GM18907 (cell line): ENCODE data around the gene CBLIF.
"Not testable (repeated sequence)": the region's sequence is repeated elsewhere in the genome, so short reads cannot be mapped to it uniquely, and the experiment has no call there.

ENCODE experiments used
- ATAC-seq: cut with Tn5 transposase; IDR thresholded peaks from one replicate; pipeline ENCODE4 v1.9.1; 2021; ENCODE audit warnings: mild to moderate bottlenecking, moderate library complexity; ENCODE audit not compliant: unreplicated experiment

Gene CBLIF

DNA sequence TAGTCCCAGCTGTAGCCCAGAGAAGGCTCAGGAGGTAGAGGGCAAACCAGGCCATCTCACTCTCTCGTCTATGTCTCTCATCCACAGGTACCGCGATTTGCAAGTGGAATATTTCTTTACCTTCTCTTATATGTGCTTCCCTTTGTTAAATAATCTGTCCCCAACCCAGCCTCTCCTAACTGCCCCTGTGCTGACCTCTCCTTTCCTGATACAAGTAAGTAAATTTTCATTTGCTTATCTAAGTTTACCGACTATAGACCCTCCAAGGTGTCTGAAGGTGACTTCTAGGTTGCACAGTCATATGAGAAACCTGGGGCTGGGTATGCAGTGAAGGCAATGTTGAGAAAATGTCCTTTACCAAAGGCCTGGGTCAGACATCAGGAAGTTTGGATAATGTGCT is at the start of gene CBLIF:
CBLIF (minus strand) TSS at position 101 of the 400 bp plus-strand sequence; CDS start at position 55, 46 bp downstream.
- ATAC-seq: no peak

GRCh38 chr11:59894616-59895015 is 49.3 kb upstream of the CBLIF start:
- no peak for ATAC-seq

DNA sequence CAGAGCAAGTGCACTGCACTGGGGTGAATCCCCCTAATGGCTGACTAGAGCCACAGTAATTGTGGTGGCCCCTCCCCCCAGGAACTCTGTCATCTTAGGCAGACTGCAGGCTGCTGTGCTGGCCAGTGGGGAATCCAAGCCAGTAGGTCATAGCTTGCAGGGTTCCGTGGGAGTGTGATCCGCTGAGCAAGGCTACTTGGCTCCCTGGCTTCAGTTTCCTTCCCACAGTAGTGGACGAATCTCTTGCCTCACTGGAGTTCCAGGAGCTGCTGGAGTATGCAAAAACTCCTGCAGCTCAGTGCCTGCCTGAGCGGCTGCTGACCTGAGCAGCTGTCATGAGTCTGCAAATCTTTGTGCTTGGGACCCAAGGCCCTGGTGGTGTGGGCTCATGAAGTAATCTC is 46.5 kb upstream of the CBLIF start:
- ATAC-seq: no peak

GRCh38 chr11:59887156-59887555 is 41.9 kb upstream of the CBLIF start:
- ATAC-seq: not testable (repeated sequence)

DNA sequence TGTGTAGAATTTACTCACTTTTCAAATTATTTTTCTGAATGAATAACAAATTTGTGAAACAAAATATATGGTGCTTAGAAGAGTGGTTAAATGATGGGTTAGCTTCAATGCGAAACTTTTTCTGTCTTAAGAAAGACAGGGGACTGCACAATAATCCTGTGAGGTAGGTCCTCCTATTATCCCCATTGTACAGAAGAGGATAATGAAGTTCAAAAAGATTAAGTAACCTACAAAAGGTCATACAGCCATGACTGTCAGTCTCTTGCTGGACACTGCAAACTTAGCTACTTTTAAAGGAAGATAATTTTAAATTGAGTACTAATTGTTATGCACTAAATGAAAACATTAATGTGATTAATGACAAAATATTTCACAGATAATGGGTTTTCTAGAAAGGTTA is 38.3 kb upstream of the CBLIF start:
- no peak for ATAC-seq

- ATAC-seq: no peak
These were observed 34.3 kb upstream of the CBLIF start for GRCh38 chr11:59879567-59879966.

- no peak for ATAC-seq
These were observed 33.3 kb upstream of the CBLIF start, which contains the start of gene OOSP3 for GRCh38 chr11:59878575-59878974. Gene OOSP3, plus strand, starts transcription at chr11:59878782. Its CDS starts 27 bp downstream, at chr11:59878809.

DNA sequence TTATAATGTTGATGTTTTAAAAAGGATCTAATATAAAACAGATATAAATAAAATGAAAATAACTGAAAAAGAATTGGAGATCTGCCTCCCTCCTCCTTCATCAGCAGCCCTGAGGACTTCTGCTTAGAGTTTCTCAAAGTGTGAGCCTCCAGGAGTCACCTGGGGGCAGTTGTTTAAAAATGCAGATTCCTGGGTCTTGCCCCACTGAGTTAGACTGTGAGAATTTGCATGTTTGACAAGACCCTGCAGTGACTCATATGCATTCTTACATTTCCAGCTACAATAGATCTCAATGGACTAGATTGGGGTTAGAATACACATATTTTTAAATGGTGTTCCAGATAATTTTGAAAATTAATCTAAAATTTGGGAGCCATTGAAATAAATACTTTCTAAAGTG is 32.5 kb upstream of the CBLIF start:
- ATAC-seq: no peak

DNA sequence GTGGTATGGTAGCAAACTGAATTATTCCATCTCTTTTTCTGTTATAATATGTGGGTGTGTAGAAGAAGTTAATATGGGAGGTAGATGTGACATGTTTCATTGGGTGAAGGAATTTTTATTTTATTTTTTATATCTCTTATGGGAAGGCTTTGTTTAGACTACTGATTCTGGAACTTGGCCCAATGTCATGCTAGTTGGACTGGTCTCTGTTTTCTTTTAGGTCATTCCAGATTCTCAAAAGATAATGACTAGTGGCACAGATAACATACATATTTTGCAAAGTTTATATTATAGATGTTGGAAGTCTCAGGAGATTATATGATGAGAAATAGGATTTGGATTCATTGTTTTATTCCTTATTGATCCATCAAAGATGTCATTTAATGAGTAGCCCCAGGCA is 32.0 kb upstream of the CBLIF start:
- no peak for ATAC-seq

DNA sequence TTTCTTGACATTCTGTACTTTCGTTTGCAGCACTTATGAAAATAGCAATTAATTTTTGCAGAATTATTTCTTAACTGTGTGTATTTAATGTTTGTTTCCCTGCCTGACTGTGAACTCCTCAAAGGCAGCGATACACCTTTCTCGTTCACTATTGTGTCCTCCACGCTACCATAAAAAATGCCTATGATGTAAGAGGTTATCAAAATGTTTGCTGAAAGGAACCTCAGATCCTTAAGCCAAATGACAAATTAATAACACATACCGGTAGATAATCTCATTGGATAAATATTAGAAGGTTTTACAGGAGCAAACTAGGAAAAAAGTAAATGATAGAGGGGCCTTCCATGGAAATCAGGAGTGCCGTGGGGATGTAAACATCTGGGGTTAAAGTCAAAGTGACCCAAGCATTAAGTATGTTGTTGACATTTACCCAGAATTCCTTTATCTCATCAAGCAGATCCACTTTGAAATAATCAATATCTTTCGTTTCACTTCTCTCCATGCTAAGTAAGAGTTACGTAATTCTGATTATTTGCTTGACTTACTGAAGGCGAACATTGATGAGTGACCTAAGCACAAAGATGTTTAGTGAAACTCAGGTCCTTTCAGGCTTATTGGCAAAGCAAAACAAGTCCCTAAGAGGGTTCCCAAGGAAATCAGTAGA is 30.7 kb upstream of the CBLIF start:
- no peak for ATAC-seq

DNA sequence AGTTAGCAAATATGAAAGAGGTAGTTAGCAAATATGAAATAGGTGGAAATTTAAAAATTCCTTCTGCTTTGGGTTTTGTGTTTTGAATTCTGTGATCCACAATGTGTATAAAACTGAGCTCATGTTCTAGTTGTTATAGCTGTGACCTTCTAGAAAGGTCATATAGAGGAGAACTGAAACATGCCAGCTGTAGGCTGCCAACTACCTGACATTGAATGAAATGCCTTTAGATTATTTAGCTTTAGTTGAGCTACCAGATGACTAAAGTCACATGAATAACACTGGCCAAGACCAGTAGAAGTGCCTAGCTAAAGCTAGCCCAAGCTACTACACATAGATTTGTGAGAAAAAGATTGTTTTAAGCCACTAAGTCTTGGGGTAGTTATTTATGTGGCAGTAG is 26.8 kb upstream of the CBLIF start:
- no peak for ATAC-seq

- no peak for ATAC-seq
These were observed 22.6 kb upstream of the CBLIF start for GRCh38 chr11:59867946-59868345.

- ATAC-seq: no peak
These were observed 21.5 kb upstream of the CBLIF start for GRCh38 chr11:59866836-59867235.

GRCh38 chr11:59866397-59866796 is 21.1 kb upstream of the CBLIF start, which contains the start of gene TCN1:
Gene TCN1, minus strand, starts transcription at chr11:59866487. Its CDS starts 17 bp downstream, at chr11:59866470.
- ATAC-seq: no peak

- no peak for ATAC-seq
These were observed 19.7 kb upstream of the CBLIF start for GRCh38 chr11:59865031-59865430.

- no peak for ATAC-seq
These were observed 17.0 kb upstream of the CBLIF start for GRCh38 chr11:59862252-59862651.

- ATAC-seq: no peak
These were observed 14.4 kb upstream of the CBLIF start for GRCh38 chr11:59859673-59860072.

GRCh38 chr11:59857439-59858434 is 12.4 kb upstream of the CBLIF start:
- no peak for ATAC-seq

DNA sequence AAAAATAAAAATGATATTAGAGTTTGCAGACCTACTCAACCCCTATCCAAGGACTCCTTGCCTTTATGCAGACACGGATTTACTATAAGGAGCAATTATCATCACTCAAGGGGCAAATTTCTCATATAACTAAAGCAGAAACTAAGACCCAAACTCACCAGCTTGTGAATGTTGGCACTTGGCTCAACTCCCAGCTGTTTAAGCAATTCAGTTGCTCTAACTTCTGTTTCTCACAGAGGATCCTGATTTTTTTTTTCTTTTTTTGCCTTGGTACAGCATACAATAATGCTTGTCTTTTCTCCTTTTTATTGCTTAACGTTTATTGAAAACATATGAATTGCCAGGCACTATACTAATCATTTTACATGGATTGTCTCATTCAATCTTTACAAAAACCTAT is 9.6 kb upstream of the CBLIF start:
- no peak for ATAC-seq

GRCh38 chr11:59851416-59851815 is 6.1 kb upstream of the CBLIF start:
- not testable (repeated sequence) for ATAC-seq

DNA sequence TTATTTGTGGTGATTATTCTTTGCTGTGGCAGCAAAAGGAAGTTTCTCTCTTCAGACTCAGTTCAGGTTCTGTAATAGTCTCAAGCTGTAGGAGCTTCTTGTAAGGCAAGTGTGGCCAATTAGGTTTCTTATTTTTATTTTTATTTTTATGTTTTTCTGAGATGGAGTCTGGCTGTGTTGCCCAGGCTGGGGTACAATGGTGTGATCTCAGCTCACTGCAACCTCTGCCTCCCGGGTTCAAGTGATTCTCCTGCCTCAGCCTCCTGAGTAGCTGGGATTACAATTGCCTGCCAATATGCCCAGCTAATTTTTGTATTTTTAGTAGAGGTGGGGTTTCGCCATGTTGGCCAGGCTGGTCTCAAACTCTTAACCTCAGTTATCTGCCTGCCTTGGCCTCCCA is 4.3 kb upstream of the CBLIF start:
- ATAC-seq: not testable (repeated sequence)

- ATAC-seq: peak; percentile 66
These were observed 3.8 kb upstream of the CBLIF start for GRCh38 chr11:59849129-59849528.
